Measurements from ENCODE around the gene SEC24C.

DNA sequence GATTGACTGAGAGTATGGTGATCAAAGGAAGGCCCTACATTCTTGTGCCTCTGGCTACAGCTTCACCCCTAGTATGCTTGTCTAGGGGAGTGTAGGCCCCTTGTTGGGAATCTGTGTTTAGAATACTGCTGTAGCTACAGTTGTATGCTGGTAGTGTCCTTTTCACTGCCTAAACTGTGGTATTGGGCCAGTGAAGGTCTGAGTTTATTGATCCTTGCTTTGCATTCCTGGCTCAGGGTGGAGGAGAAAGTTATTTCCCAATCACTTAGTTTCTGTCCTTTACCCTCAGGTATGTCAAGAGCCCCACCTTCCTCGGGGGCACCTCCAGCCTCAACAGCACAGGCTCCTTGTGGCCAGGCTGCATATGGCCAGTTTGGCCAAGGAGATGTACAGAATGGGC is 6.6 kb downstream of the SEC24C start:
- TF ChIP-seq, protein P1, sequence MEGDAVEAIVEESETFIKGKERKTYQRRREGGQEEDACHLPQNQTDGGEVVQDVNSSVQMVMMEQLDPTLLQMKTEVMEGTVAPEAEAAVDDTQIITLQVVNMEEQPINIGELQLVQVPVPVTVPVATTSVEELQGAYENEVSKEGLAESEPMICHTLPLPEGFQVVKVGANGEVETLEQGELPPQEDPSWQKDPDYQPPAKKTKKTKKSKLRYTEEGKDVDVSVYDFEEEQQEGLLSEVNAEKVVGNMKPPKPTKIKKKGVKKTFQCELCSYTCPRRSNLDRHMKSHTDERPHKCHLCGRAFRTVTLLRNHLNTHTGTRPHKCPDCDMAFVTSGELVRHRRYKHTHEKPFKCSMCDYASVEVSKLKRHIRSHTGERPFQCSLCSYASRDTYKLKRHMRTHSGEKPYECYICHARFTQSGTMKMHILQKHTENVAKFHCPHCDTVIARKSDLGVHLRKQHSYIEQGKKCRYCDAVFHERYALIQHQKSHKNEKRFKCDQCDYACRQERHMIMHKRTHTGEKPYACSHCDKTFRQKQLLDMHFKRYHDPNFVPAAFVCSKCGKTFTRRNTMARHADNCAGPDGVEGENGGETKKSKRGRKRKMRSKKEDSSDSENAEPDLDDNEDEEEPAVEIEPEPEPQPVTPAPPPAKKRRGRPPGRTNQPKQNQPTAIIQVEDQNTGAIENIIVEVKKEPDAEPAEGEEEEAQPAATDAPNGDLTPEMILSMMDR (IDR thresholded peaks at IDR 0.05) = no peak
- no peak for TF ChIP-seq EZH2phosphoT487 (IDR thresholded peaks at IDR 0.05)

All from neural progenitor cell (in vitro differentiated cells).